D341Med (cell line): ENCODE results near the gene IFITM1.
"Not testable (repeated sequence)": the region's sequence is repeated elsewhere in the genome, so short reads cannot be mapped to it uniquely, and the experiment has no call there.

ENCODE experiments used
- DNase-seq: peaks from one replicate; pipeline ENCODE4 v3.0.0; 2012; ENCODE audit warnings: low spot score

IFITM1 gene

GRCh38 chr11:313787-314553 lies at the start of gene IFITM1:
Gene IFITM1, plus strand, starts transcription at chr11:314040. Its CDS starts 131 bp downstream, at chr11:314171.
- DNase-seq = no peak

GRCh38 chr11:266676-267439 lies 47.0 kb upstream of the IFITM1 start:
- DNase-seq = no peak

GRCh38 chr11:267491-267994 lies 46.3 kb upstream of the IFITM1 start:
- peak; percentile 39 for DNase-seq

GRCh38 chr11:268716-269145 lies 45.1 kb upstream of the IFITM1 start:
- not testable (repeated sequence) for DNase-seq

GRCh38 chr11:269146-269890 lies 44.5 kb upstream of the IFITM1 start:
- no peak for DNase-seq

GRCh38 chr11:270451-271318 lies 43.2 kb upstream of the IFITM1 start:
- no peak for DNase-seq

- no peak for DNase-seq
Observed at GRCh38 chr11:271319-271715, 42.5 kb upstream of the IFITM1 start.

GRCh38 chr11:272195-272930 lies 41.5 kb upstream of the IFITM1 start:
- no peak for DNase-seq

GRCh38 chr11:272931-273198 lies 41.0 kb upstream of the IFITM1 start:
- no peak for DNase-seq

GRCh38 chr11:276219-276618 lies 37.6 kb upstream of the IFITM1 start:
- no peak for DNase-seq

- peak; percentile 36 for DNase-seq
Observed at GRCh38 chr11:278001-278951, 35.6 kb upstream of the IFITM1 start, which contains the start of gene NLRP6. Gene NLRP6, plus strand, starts transcription at chr11:278407. Its CDS starts 163 bp downstream, at chr11:278570.

GRCh38 chr11:279040-279965 lies 34.5 kb upstream of the IFITM1 start:
- peak; percentile 57 for DNase-seq

- peak; percentile 69 for DNase-seq
Observed at GRCh38 chr11:279966-280705, 33.7 kb upstream of the IFITM1 start.

- peak; percentile 44 for DNase-seq
Observed at GRCh38 chr11:280706-281485, 32.9 kb upstream of the IFITM1 start.

- DNase-seq = peak; percentile 37
Observed at GRCh38 chr11:281486-282161, 32.2 kb upstream of the IFITM1 start.

GRCh38 chr11:282171-282570 lies 31.7 kb upstream of the IFITM1 start:
- no peak for DNase-seq
